Peyer's patch (tissue), 4 donors: Measurements from ENCODE around the gene ITGB2. TPM values are rescaled to one million over a fixed set of nuclear protein-coding genes. Genes with fewer than 3 reads are reported as not detected.
"Not testable (repeated sequence)": the region's sequence is repeated elsewhere in the genome, so short reads cannot be mapped to it uniquely, and the experiment has no call there.

ENCODE experiments used
- DNase-seq, 3 donors: peaks; one replicate each; pipeline ENCODE4 v3.0.0-alpha.2; 2017 to 2019
- H3K27ac ChIP-seq, 4 donors: fragments of 200-600 bp; sonication (generic); one replicate each; pipeline ENCODE4 v1.5.1; 2016 to 2019
- H3K27me3 ChIP-seq, 2 donors: fragments of 200-600 bp; sonication (generic); one replicate each; pipeline ENCODE4 v1.5.1; 2019
- H3K36me3 ChIP-seq, 3 donors: fragments of 200-600 bp; sonication (generic); one replicate each; pipeline ENCODE4 v1.5.1; 2016 to 2019
- H3K4me1 ChIP-seq, 4 donors: fragments of 200-600 bp; sonication (generic); one replicate each; pipeline ENCODE4 v1.5.1; 2016 to 2019
- H3K4me3 ChIP-seq, 4 donors: fragments of 200-600 bp; sonication (generic); 1 replicate in 3 of 4; 2 replicates in 1 of 4; pipeline ENCODE4 v1.5.1; 2016 to 2019; ENCODE audit warnings: mild to moderate bottlenecking in 1 of 4
- H3K9me3 ChIP-seq, 4 donors: fragments of 200-600 bp; sonication (generic); one replicate each; pipeline ENCODE4 v1.5.1; 2016 to 2019; ENCODE audit warnings: mild to moderate bottlenecking in 1 of 4
- CTCF ChIP-seq, 6 experiments: fragments of 450-650 bp in 4 of 6; fragments of 200-600 bp in 2 of 6; sonication (generic) in 1 of 6; IDR thresholded peaks; one replicate each; pipeline ENCODE4 v1.5.1; 2017 to 2019; ENCODE audit warnings: antibody characterized with exemption in 6 of 6, mild to moderate bottlenecking in 3 of 6, moderate library complexity in 1 of 6
- POLR2A ChIP-seq, 2 donors: fragments of 450-650 bp; IDR thresholded peaks; one replicate each; pipeline ENCODE4 v1.5.1; 2017; ENCODE audit warnings: antibody characterized with exemption in 2 of 2, mild to moderate bottlenecking in 2 of 2, moderate library complexity in 2 of 2
- total RNA-seq, 4 donors: library from RNA; depleted of rRNA; stranded (reverse); fragments of >200 nt; gene quantifications; one replicate each; pipeline ENCODE4 v1.1.0, GENCODE V29; 2016

ITGB2 gene
- total RNA-seq, 4 donors from 2014 or later, result 9.3 to 58.6 (median 16.4) TPM

- Histone ChIP-seq H3K4me3 (no peak overlapping the region), H3K36me3 (no peaks in the 10 kb centered on the region), H3K9me3 (no peaks in the 10 kb centered on the region), H3K27ac (peak overlapping the region in 3 of 4 donors; percentile 27 to 51 (median 44)), H3K27me3 (no peaks in the 10 kb centered on the region), H3K4me1 (peaks cover 0 to 17% (median 11%) of the 10 kb centered on the region in 4 donors)
- TF ChIP-seq POLR2A (IDR thresholded peaks at IDR 0.05), result no peak
- no peak for DNase-seq
Measured at GRCh38 chr21:44881198-44881872, 39.4 kb downstream of the ITGB2 start.

GRCh38 chr21:44880405-44881197 is 40.1 kb downstream of the ITGB2 start:
- no peaks in the 10 kb centered on the region for H3K9me3 ChIP-seq
- H3K36me3 ChIP-seq, result no peaks in the 10 kb centered on the region
- no peaks in the 10 kb centered on the region for H3K27me3 ChIP-seq
- no peak for DNase-seq
- TF ChIP-seq POLR2A (IDR thresholded peaks at IDR 0.05) (no peak), CTCF (IDR thresholded peaks at IDR 0.05) (no peak)
- H3K27ac ChIP-seq, result peak overlapping the region; percentile 35 to 51 (median 46)
- no peak overlapping the region for H3K4me3 ChIP-seq
- peaks cover 0 to 24% (median 11%) of the 10 kb centered on the region in 4 donors for H3K4me1 ChIP-seq

- not testable (repeated sequence) for H3K4me3 ChIP-seq, DNase-seq, H3K9me3 ChIP-seq, H3K36me3 ChIP-seq, H3K27me3 ChIP-seq
- H3K4me1 ChIP-seq, result peaks cover 0 to 38% (median 11%) of the 10 kb centered on the region in 4 donors
- peak overlapping the region in 2 of 4 donors; percentile 71 to 76 for H3K27ac ChIP-seq
Measured at GRCh38 chr21:44879238-44879637, 41.5 kb downstream of the ITGB2 start.

GRCh38 chr21:44878053-44878982 is 42.4 kb downstream of the ITGB2 start:
- TF ChIP-seq POLR2A (IDR thresholded peaks at IDR 0.05) (peak in 1 of 2 donors; percentile 12), CTCF (IDR thresholded peaks at IDR 0.05) (peak in 3 of 6 experiments; percentile 47 to 56 (median 53))

GRCh38 chr21:44876849-44877575 is 43.7 kb downstream of the ITGB2 start:
- H3K36me3 ChIP-seq, result no peaks in the 10 kb centered on the region
- peak overlapping the region in 2 of 4 donors; percentile 4 to 76 for H3K27ac ChIP-seq
- H3K4me1 ChIP-seq, result peaks cover 0 to 45% (median 14%) of the 10 kb centered on the region in 4 donors
- peak in 1 of 3 donors; percentile 19 for DNase-seq
- H3K4me3 ChIP-seq, result no peak overlapping the region
- no peaks in the 10 kb centered on the region for H3K27me3 ChIP-seq
- no peak for TF ChIP-seq POLR2A (IDR thresholded peaks at IDR 0.05)
- no peak for TF ChIP-seq CTCF (IDR thresholded peaks at IDR 0.05)
- no peaks in the 10 kb centered on the region for H3K9me3 ChIP-seq

More at GRCh38 chr21:44878053-44878982, 42.4 kb downstream of the ITGB2 start:
- Histone ChIP-seq H3K9me3 (no peaks in the 10 kb centered on the region), H3K27me3 (no peaks in the 10 kb centered on the region), H3K27ac (peak overlapping the region in 2 of 4 donors; percentile 71 to 76), H3K4me3 (no peak overlapping the region), H3K36me3 (no peaks in the 10 kb centered on the region), H3K4me1 (peaks cover 0 to 40% (median 11%) of the 10 kb centered on the region in 4 donors)
- DNase-seq, result peak in 2 of 3 donors; percentile 50 to 71

- peak overlapping the region; percentile 87 to 96 (median 92) for H3K27ac ChIP-seq
- DNase-seq, result no peak
- H3K36me3 ChIP-seq, result no peaks in the 10 kb centered on the region
- H3K4me3 ChIP-seq, result peak overlapping the region; percentile 86 to 99 (median 96)
- H3K9me3 ChIP-seq, result no peaks in the 10 kb centered on the region
- TF ChIP-seq POLR2A (IDR thresholded peaks at IDR 0.05), result no peak
- peak in 1 of 6 experiments; percentile 17 for TF ChIP-seq CTCF (IDR thresholded peaks at IDR 0.05)
- H3K27me3 ChIP-seq, result no peaks in the 10 kb centered on the region
- peaks cover 0 to 54% (median 8%) of the 10 kb centered on the region in 4 donors for H3K4me1 ChIP-seq
Measured at GRCh38 chr21:44875316-44875700, 45.4 kb downstream of the ITGB2 start.
